ENCODE results near the gene PFKFB4. TPM values are rescaled to one million over a fixed set of nuclear protein-coding genes. Genes with fewer than 3 reads are reported as not detected.

Gene PFKFB4
- total RNA-seq, 1 experiment from 2014 or later = 20.3 TPM

DNA sequence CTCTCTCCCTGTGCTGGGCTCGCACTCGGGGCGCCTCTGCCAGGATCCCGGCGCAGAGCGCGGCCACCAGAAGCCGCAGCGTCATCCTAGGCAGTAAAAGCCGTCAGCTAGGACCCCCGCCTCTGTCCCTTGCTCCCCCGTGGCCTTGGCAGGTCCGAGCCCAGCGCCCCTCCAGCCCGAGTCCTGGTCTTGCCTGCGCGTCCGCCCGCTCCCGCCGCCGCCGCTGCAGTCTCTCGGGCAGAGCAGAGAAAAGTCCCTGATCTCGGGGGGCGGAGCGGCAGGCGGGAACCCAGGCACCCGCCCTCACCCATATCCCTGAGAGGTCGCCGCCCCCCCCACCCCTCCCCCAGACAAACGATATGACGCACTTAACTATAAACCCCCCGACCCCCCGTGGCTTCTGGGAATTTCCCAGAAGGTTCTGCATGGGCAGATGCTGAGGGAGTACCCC lies 38.5 kb upstream of the PFKFB4 start, which contains the start of gene COL7A1 (continued):
- TF ChIP-seq CTCF (IDR thresholded peaks at IDR 0.05 in 2 of 3, conservative IDR thresholded peaks at IDR 0.05 in 1 of 3; ENCODE audit: borderline replicate concordance in 1 of 3, insufficient read depth in 1 of 3, low read depth in 2 of 3, low read length in 2 of 3) (no peak), SP1 (IDR thresholded peaks at IDR 0.05; ENCODE audit: low read depth) (no peak), SIN3A (IDR thresholded peaks at IDR 0.05; ENCODE audit: low read depth) (no peak), ZNF274 (IDR thresholded peaks at IDR 0.05; ENCODE audit: low read depth, low read length) (no peak), YY1 (IDR thresholded peaks at IDR 0.05; ENCODE audit: extremely low read depth, insufficient replicate concordance, low read depth, low read length) (no peak), EGR1 (IDR thresholded peaks at IDR 0.05; ENCODE audit: low read depth) (no peak)
- TF ChIP-seq, protein P1, sequence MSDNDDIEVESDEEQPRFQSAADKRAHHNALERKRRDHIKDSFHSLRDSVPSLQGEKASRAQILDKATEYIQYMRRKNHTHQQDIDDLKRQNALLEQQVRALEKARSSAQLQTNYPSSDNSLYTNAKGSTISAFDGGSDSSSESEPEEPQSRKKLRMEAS (IDR thresholded peaks at IDR 0.05) = no peak
- TF ChIP-seq, protein P2, sequence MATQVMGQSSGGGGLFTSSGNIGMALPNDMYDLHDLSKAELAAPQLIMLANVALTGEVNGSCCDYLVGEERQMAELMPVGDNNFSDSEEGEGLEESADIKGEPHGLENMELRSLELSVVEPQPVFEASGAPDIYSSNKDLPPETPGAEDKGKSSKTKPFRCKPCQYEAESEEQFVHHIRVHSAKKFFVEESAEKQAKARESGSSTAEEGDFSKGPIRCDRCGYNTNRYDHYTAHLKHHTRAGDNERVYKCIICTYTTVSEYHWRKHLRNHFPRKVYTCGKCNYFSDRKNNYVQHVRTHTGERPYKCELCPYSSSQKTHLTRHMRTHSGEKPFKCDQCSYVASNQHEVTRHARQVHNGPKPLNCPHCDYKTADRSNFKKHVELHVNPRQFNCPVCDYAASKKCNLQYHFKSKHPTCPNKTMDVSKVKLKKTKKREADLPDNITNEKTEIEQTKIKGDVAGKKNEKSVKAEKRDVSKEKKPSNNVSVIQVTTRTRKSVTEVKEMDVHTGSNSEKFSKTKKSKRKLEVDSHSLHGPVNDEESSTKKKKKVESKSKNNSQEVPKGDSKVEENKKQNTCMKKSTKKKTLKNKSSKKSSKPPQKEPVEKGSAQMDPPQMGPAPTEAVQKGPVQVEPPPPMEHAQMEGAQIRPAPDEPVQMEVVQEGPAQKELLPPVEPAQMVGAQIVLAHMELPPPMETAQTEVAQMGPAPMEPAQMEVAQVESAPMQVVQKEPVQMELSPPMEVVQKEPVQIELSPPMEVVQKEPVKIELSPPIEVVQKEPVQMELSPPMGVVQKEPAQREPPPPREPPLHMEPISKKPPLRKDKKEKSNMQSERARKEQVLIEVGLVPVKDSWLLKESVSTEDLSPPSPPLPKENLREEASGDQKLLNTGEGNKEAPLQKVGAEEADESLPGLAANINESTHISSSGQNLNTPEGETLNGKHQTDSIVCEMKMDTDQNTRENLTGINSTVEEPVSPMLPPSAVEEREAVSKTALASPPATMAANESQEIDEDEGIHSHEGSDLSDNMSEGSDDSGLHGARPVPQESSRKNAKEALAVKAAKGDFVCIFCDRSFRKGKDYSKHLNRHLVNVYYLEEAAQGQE (IDR thresholded peaks at IDR 0.05; ENCODE audit: low read depth) = no peak
